Activated CD8-positive, alpha-beta memory T cell treated with anti-CD3 and anti-CD28 coated beads for 48 hours (primary cell): ENCODE results near the gene SCGB3A2.
"Not testable (repeated sequence)": the region's sequence is repeated elsewhere in the genome, so short reads cannot be mapped to it uniquely, and the experiment has no call there.

Experiments
- DNase-seq, 3 experiments: peaks; one replicate each; pipeline ENCODE4 v3.0.0-alpha.2; 2020; ENCODE audit warnings: low read depth in 2 of 3, low spot score in 2 of 3

The SCGB3A2 gene

DNA sequence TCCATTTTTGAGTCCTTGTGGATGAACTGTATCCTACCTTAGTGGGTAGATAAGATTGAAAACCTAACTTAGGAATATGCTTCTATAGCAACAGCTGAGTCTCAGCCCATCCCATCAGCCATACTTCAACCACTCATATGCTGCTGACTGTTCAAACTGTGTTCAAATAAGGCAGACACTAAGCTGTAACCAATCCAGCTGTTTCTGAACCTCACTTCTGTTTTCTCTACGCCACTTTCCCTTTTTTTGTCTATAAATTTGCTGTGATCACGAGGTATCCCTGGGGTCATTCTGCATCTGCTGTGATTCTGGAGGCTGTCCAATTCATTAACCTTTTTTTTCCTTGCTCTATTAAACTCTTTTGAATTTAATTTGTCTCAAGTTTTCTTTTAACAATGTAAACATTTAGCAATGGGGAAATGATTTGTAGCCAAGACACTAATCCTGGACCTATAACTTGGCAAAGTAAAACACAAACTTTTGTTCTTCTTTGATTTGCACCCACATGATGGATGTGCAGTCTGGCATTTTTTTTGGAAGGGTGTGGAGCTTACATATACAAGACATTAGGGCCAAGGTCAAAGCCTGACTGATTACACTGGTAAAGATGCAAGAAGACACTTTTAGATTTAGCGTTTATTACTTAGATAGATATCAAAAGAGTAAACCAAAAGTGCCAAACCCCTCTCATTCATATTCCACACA, 14.9 kb upstream of the SCGB3A2 start:
- no peak for DNase-seq

DNA sequence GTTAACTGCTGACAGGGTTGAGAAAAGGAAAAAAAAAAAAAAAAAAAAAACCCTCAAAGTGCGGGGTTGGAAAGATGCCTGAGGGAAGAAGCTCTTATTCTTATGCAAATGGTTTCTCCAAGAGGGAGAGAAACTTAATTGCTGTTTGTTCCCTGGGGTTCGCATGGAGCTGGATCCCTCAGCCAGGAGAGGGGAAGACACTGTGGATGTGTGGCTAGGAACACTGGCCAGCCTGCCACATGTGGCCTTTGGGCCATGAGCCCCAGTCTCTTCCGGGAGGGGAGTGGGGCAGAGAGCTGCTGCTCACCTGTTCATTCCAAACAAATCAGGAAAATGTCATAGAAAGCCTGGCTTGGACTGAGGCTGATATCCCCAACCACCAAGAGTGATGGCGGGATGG, 9.4 kb upstream of the SCGB3A2 start:
- DNase-seq, result no peak

DNA sequence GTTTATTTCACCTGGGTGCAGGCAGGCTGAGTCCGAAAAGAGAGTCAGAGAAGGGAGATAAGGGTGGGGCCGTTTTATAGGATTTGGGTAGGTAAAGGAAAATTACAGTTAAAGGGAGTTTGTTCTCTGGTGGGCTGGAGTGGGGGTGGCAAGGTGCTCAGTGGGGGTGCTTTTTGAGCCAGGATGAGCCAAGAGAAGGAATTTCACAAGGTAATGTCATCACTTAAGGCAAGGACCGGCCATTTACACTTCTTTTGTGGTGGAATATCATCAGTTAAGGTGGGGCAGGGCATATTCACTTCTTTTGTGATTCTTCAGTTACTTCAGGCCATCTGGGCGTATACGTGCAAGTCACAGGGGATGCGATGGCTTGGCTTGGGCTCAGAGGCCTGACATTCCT, 8.6 kb upstream of the SCGB3A2 start:
- not testable (repeated sequence) for DNase-seq

DNA sequence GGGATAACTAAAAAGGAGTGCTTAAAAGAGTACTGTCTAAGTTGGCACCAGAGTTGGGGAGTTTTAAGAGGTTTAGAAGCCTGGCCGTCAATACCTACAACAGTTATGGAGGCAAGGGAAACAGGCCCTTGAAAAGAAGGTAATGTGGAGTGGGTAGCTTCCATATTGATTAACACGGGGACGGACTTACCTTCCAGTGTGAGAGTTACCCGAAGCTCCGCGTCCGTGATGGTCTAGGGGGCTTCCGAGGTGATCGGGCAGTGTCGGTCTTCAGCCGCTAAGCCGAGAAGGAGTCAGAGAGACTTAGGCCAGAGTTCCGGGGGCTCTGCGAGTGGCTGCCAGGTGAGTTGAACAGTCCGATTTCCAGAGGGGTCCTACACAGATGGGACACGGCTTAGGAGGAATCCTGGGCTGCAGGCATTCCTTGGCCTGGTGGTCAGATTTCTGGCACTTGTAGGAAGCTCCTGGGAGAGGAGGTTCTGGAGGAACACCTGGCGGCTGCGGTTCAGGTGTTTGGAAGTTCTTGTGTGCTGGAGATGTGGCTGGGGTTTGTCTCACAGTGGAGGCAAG, 6.4 kb upstream of the SCGB3A2 start:
- not testable (repeated sequence) for DNase-seq

DNA sequence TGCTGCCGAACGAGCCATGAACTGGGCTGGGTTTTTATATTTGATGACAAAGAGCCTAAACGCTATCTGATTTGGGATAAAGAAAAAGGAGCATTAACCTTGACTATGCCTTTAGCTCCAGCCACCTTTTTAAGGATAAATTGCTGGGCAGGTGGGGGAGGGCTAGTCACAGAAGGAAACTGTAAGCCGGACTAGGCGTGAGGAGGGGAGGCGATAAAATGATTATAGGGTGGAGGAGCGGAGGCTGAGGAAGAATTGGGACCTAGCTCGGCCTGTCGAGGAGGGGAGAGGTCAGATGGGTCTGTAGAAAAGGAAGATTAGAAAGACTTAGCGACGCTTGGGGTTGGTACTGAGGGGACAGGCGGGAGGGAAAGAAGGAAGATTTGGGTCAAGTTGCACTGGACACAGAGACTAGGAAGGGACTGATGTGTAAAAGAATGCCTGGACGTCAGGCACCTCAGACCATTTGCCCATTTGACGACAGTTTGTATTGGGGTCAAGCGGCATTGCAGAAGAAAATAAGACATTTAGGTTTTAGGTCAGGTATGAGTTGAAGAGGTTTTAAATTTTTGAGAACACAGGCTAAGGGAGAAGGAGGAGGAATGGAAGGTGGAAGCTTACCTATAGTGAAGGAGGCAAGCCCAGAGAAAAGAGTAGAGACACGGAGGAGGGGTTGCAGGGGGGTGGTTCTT, 5.6 kb upstream of the SCGB3A2 start:
- not testable (repeated sequence) for DNase-seq

DNA sequence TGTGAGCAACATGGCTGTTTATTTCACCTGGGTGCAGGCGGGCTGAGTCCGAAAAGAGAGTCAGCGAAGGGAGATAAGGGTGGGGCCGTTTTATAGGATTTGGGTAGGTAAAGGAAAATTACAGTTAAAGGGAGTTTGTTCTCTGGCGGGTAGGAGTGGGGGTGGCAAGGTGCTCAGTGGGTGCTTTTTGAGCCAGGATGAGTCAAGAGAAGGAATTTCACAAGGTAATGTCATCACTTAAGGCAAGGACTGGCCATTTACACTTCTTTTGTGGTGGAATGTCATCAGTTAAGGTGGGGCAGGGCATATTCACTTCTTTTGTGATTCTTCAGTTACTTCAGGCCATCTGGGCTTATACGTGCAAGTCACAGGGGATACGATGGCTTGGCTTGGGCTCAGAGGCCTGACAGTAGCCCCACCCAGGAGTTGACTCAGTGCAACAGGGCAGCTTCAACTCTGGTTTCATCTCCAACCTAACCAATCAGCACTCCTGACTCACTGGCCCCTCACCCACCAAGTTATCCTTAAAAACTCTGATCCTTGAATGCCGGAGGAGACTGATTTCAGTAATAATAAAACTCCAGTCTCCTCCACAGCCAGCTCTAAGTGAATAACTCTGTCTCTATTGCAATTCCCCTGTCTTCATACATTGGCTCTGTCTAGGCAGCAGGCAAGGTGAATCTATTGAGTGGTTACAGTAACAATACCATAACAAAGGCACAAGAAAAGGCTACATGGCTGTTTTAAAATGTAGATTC, 4.2 kb upstream of the SCGB3A2 start:
- DNase-seq, result not testable (repeated sequence)

DNA sequence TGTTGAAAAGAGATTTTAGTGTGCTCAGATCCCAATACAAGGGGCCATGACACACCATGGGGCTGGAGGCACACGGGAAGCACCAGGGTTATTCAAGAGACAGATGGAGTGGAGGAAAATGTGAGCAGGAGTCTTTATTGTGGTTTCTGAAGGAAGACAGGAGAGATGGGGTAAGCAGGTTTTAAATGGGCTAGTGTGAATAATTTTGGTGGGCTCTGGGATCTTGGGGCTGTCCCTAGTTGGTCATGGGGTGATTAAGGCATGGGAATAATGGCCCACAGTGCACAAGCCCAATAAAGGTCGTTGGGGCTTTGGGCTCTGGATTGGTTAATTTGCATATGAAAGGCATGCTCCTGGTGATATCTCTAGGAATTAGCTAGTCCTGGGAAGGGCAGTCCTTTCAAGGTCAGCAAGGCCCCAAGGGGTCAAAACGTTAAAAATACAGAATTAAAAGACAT, 3.6 kb upstream of the SCGB3A2 start:
- DNase-seq, result no peak

DNA sequence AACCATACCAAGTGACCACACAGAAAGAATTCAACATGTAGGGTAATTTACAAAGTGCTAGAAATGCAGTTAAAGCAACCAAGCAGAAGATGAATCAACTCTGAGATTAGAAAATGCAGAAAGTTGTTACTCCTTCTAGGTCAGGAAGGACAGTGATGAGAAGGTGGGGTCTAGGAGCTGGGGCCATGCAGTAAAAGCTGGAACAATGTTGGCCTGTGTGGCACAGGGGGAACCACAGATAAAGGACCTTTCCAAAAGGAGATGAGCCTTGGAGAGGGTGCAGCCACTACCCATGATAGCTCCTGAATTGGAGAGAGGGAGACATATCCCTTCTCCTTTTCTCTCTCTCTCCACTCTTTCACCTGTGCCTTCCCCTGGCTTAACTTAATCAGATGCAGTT, 2.4 kb upstream of the SCGB3A2 start:
- DNase-seq, result no peak

DNA sequence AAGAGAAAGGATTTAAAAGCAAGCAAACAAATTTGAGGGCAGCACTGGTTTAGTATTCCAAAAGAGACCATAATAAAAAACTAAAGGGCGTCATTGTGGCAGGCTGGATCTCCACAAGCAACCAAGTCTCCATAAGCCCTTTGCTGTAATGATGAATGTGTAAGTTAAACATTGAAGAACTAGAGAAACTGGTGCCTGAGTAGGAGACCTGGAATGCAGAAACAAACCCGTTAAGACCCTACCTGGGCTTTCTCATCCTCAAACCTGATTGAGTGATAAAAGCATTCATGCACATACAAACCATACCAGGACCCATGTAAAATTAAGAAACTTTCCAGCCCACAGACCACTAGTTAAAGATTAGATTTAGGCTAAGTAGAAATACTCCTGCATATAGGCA, 1.9 kb upstream of the SCGB3A2 start:
- no peak for DNase-seq

DNA sequence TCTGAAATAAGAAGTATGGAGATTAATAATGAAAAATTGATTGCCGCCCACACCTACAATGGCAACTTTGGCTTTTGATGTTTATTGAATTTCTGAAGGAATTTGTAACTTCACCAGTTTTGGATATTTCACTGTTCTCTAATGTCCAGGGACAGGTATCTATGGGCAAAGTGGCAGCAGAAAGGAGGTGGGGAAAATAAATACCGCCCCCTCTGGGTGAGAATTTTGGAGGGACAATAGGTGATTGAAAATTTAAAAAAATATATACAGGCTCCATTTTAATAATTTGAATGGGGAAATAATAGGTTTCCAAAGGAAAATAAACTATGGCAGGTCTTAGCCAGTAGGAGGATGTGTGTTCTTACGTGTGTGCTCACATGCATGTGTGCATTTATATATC, 1.3 kb downstream of the SCGB3A2 start:
- DNase-seq, result no peak

DNA sequence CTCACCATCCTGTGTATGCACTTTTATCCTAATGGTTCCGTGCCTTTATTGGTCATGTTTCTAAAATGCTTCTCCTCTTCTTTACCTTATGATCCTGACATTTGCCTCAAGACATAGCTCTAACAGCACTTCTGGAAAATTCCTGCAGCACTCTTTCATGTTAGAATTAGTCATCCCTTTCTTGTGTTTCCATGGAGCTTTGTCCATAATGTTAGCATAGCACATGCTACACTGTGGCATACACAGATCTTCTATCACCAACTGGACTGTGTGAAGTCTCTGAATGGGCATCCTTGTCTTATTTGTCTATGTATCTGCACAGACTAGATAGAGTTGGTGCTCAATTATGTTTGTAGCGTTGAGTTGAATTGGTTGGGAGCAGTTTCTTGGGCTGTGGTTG, 2.0 kb downstream of the SCGB3A2 start:
- no peak for DNase-seq

DNA sequence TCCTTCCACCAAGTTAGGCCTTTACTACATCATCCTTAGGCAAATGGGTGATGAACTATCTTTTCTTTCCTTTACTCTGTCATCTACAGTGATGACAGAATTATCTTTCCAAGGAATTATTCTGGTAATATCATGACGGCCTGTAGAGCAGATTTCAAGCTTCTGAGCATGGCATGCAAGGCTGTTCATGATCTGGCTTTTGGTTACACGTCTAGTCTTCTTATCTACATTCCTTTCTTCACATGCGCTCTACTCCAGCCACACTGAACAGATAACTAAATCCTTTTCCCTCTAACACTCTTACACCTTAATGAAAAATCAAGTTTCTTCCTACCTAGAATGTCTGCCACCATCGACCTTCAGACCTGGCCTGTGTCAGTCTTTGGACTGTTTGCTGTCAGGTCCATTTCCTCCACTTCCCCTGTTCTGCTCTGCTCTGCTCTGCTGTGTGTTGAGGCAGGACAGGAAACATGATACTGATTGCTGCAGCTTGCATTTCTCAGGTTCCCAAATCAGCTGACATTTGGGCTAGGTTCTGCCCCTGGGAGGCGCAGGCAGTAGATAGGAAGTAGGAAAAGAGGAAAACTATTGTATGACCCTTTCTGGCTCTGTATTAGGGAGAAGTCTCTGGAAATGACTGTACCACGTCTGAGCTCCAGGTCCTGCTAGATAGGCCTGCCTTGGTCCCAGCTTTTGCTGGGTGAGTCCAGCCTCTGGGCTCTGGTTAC, 4.2 kb downstream of the SCGB3A2 start:
- no peak for DNase-seq

DNA sequence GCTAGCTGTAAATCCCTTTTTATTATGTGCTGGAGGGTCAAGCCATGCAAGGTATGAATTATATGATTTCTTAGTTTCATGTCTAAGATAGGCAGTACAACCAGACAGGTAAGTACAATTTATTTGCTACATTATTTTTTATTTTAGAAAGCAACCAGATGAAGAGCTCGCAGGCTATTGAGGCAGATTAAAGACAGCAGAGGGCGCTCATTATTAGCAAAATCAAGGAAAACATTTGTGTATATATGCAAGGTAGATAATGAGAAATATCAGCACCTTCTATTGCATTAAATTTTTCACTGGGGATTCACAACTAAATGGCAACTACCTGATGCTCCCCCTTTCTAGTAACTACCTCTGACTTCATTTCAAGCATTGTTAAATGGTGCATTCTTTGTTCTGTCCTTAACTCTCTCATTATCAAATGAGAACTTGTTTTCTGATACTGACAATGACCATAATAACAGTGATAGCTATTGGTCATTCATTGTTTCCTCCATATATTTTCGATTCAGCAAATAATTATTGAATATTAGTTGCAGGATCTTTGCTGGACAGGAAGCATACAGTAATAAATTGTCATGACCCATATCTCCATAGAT, 8.6 kb downstream of the SCGB3A2 start:
- DNase-seq, result no peak

DNA sequence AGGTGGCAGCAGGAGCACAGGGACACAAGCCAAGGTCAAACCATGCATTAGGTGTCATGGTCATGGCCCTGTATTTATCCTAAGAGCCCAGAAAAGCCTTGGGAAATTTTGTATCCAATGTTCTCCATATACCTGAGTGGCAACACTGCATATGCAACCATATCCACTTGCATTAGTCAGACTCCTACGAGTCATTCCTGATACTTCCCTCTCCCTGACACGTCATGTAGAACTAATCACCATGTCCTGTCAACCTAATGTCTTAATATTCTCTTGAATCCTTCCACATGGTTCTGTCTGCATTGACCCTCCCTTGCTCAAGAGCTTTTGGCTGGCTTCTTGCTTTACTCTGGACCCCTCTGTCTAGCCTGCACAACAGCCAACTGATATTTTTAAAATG, 9.4 kb downstream of the SCGB3A2 start:
- DNase-seq, result no peak

DNA sequence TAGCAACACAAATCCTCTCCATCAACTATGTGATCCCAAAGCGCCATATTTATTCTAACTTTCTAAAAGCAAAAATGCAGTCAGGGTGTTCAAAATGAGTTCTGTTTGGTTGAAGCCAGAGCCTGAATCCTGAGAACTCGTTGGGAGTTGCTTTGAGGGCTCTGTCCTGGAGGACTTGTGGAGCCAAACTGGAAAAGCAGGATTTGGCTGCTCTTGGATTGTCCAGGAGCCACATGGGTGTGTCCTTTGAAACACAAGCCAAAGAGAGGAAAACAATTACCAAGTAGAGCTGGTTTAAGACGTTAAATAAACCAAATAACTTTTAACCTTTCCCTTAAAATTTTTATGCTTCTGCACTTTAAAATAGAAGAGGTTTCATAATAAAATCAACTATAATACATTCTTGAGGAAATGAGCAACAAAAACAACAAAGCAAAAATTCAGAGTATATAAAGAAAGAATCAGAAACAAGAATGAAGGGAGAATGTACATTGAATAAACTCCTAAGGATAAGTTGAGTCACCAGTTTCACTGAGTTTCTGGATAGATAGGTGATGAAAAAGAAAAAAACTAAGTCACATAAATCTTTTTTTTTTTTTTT, 14.3 kb downstream of the SCGB3A2 start:
- no peak for DNase-seq

DNA sequence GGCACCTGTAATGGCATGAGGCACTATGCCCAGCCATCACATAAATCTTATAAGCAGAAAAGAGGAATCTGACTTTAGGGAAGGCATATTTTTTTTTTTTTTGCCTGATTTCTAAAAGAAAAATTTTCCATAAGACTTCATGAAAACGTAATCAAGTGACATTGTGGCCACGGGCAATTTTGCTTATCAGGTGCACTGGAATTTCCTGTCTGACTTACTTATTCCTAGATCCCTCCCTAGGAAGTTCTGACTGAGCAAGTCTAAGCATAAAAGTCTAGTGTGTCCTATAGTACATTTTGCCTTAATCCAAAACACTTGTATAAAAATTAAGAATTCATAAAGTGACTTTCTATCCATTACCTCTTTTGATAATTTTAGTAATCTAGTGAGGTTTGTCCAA, 15.3 kb downstream of the SCGB3A2 start:
- no peak for DNase-seq

DNA sequence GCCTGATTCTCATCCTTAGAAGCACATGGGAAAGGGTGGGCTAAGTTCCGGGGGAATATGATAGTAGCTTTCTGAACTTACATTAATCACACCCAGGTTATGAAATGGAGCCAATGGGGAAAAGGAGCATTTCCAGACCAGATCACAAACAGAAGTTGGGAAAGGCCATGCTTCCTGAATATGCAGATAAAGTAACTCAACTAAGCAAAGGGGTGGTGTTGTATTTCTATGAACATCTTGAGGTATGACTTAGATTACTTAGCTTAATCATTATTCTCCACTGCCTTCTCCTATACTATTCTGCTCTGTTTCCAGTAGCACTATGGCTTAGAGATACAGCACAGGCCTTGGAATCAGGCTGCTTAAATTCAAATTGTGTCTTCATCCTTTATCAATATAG, 17.4 kb downstream of the SCGB3A2 start:
- no peak for DNase-seq

DNA sequence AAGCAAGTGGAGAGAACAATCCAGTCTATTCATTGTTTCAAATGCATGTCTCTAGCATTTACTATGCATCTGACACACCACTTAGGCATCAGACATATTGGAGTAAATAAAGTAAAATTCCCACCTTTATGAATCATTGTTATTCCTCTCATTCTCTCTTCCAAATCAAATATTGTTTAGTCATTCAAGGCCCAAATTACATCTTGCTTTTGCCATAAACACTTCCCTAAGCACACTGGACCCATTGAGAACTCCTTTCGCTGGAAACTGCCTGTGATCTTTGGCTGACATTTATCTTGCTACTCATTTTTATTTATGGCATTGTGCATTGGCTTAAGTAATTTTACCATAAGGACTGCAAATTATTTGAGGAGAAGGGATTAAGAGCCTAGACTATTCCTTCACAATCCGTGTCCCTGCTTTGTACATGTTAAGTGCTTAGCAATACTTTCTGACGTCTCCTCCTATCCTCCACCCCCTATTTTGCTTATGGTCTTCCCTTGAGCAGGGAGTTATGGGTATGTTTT, 20.4 kb downstream of the SCGB3A2 start:
- no peak for DNase-seq

DNA sequence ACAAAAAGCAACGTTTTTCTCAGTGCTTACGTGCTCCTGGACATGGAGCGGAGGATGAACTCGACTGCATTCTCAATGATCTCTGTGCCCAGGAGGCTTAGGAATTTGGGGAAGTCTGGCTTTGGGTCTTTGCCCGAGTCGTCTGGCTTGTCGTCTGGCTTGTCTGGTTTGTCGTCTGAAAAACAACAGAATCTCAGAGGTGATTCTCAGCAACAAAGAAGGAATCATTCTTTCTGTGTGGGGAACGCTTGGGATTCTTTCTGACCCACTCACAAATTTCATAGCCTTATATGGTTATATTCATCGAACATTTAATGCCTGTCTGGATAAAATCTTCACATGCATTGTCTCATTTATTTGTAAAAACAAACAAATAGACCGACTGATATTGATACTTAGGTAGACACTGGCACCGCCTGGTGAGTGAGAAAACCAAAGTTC, 23.1 kb downstream of the SCGB3A2 start:
- no peak for DNase-seq

DNA sequence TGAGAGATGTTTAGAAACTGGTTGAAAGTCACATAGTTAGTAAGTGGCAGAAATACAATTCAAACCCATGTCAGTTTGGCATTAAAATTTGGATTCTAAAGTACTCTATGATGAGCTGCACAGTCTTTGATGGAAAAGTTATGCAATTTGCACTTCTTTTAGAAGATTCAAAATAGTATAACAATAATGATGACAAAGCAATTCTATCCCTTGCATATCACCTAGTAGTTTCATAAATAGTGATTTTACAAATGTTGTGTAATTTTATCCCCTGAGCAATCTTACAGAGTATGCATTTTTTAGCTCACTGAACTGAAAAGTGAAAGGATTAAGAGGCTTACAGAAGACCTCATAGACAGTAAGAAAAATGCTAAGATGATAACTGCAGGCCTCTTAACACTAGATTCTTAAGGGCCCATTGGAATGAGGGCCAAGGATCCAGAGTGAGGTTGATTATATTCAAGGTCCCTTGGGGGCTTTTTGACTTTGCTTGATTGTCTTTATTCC, 24.2 kb downstream of the SCGB3A2 start:
- no peak for DNase-seq
